ENCODE measurements around the gene TMEM207.
"Not testable (repeated sequence)": the region's sequence is repeated elsewhere in the genome, so short reads cannot be mapped to it uniquely, and the experiment has no call there.

DNA sequence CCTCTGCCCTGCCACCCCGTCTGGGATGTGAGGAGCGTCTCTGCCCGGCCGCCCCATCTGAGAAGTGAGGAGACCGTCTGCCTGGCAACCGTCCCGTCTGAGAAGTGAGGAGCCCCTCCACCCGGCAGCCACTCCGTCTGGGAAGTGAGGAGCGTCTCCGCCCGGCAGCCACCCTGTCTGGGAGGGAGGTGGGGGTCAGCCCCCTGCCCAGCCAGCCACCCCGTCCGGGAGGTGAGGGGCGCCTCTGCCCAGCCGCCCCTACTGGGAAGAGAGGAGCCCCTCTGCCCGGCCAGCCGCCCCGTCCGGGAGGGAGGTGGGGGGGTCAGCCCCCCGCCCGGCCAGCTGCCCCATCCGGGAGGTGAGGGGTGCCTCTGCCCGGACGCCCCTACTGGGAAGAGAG, 23.6 kb upstream of the TMEM207 start:
- TF ChIP-seq POLR2A (IDR thresholded peaks at IDR 0.05); POLR2AphosphoS5 (IDR thresholded peaks at IDR 0.05; ENCODE audit: insufficient read depth in 1 of 2, low read depth in 1 of 2): not testable (repeated sequence)
- TF ChIP-seq, protein P1, sequence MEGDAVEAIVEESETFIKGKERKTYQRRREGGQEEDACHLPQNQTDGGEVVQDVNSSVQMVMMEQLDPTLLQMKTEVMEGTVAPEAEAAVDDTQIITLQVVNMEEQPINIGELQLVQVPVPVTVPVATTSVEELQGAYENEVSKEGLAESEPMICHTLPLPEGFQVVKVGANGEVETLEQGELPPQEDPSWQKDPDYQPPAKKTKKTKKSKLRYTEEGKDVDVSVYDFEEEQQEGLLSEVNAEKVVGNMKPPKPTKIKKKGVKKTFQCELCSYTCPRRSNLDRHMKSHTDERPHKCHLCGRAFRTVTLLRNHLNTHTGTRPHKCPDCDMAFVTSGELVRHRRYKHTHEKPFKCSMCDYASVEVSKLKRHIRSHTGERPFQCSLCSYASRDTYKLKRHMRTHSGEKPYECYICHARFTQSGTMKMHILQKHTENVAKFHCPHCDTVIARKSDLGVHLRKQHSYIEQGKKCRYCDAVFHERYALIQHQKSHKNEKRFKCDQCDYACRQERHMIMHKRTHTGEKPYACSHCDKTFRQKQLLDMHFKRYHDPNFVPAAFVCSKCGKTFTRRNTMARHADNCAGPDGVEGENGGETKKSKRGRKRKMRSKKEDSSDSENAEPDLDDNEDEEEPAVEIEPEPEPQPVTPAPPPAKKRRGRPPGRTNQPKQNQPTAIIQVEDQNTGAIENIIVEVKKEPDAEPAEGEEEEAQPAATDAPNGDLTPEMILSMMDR (IDR thresholded peaks at IDR 0.05), result not testable (repeated sequence)
